Measurements from ENCODE around the gene COL15A1. TPM values are rescaled to one million over a fixed set of nuclear protein-coding genes. Genes with fewer than 3 reads are reported as not detected.

The COL15A1 gene
- total RNA-seq, 1 experiment from 2014 or later = 0.22 TPM

DNA sequence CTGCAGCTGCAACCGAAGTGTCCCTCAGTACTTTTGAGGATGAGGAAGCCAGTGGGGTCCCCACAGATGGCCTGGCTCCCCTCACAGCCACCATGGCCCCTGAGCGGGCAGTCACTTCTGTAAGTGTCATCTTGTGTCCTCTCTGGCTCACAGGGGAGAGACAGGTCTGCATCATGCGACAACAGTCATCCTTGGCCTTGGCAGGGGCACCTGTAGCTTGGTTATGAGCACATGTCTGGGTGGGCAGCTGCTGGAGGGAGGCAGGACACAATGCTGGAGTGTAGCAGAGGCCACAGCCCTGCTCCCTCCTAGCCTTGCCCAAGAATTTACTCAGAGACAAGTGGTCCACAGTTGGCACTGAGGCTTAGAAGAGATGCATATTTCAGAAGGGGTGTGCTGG lies 71.7 kb downstream of the COL15A1 start (continued):
- no peak for TF ChIP-seq SP1 (CRISPR knock-in tag; conservative IDR thresholded peaks at IDR 0.05)
- TF ChIP-seq, protein P1, sequence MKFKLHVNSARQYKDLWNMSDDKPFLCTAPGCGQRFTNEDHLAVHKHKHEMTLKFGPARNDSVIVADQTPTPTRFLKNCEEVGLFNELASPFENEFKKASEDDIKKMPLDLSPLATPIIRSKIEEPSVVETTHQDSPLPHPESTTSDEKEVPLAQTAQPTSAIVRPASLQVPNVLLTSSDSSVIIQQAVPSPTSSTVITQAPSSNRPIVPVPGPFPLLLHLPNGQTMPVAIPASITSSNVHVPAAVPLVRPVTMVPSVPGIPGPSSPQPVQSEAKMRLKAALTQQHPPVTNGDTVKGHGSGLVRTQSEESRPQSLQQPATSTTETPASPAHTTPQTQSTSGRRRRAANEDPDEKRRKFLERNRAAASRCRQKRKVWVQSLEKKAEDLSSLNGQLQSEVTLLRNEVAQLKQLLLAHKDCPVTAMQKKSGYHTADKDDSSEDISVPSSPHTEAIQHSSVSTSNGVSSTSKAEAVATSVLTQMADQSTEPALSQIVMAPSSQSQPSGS (CRISPR knock-in tag; IDR thresholded peaks at IDR 0.05; ENCODE audit: borderline replicate concordance, low read depth) = no peak
- TF ChIP-seq IRF2 (CRISPR knock-in tag; IDR thresholded peaks at IDR 0.05; ENCODE audit: borderline replicate concordance, low read depth) = no peak
- no peak for TF ChIP-seq NFYB (CRISPR knock-in tag; conservative IDR thresholded peaks at IDR 0.05; ENCODE audit: low read depth)
- TF ChIP-seq, protein P2, sequence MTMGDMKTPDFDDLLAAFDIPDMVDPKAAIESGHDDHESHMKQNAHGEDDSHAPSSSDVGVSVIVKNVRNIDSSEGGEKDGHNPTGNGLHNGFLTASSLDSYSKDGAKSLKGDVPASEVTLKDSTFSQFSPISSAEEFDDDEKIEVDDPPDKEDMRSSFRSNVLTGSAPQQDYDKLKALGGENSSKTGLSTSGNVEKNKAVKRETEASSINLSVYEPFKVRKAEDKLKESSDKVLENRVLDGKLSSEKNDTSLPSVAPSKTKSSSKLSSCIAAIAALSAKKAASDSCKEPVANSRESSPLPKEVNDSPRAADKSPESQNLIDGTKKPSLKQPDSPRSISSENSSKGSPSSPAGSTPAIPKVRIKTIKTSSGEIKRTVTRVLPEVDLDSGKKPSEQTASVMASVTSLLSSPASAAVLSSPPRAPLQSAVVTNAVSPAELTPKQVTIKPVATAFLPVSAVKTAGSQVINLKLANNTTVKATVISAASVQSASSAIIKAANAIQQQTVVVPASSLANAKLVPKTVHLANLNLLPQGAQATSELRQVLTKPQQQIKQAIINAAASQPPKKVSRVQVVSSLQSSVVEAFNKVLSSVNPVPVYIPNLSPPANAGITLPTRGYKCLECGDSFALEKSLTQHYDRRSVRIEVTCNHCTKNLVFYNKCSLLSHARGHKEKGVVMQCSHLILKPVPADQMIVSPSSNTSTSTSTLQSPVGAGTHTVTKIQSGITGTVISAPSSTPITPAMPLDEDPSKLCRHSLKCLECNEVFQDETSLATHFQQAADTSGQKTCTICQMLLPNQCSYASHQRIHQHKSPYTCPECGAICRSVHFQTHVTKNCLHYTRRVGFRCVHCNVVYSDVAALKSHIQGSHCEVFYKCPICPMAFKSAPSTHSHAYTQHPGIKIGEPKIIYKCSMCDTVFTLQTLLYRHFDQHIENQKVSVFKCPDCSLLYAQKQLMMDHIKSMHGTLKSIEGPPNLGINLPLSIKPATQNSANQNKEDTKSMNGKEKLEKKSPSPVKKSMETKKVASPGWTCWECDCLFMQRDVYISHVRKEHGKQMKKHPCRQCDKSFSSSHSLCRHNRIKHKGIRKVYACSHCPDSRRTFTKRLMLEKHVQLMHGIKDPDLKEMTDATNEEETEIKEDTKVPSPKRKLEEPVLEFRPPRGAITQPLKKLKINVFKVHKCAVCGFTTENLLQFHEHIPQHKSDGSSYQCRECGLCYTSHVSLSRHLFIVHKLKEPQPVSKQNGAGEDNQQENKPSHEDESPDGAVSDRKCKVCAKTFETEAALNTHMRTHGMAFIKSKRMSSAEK (CRISPR knock-in tag; IDR thresholded peaks at IDR 0.05; ENCODE audit: borderline replicate concordance) = no peak
- TF ChIP-seq FOXK1 (CRISPR knock-in tag; IDR thresholded peaks at IDR 0.05) = no peak

DNA sequence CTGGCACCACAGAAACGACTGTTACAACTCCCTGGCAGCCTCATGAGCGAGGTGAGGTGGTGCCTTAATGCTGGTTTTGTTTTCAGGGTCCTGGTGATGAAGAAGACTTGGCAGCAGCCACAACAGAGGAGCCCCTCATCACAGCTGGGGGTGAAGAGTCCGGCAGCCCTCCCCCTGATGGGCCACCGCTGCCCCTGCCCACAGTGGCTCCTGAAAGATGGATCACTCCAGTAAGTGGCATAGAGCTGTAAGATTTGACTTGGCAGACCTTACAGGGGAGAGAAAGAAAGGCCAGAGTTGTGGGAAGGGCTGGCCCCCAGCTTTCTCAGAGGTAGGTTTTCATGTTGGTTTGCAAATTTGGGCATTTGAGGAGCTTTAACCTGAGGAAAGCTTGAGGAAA lies 72.2 kb downstream of the COL15A1 start:
- Mint-ChIP-seq H3K36me3 (peaks cover 21% of the 10 kb centered on the region), H3K4me1 (no peaks in the 10 kb centered on the region), H3K9me3 (peaks cover 53% of the 10 kb centered on the region), H3K27me3 (ENCODE audit: low read depth) (peaks cover 6% of the 10 kb centered on the region), H3K4me3 (no peak overlapping the region), H3K27ac (no peak overlapping the region)
- DNase-seq (ENCODE audit: low spot score) (no peak), ATAC-seq (no peak)
- CTCF ChIA-PET = no interaction called here
- POLR2A ChIA-PET = no interaction called here
- TF ChIP-seq, protein P3, sequence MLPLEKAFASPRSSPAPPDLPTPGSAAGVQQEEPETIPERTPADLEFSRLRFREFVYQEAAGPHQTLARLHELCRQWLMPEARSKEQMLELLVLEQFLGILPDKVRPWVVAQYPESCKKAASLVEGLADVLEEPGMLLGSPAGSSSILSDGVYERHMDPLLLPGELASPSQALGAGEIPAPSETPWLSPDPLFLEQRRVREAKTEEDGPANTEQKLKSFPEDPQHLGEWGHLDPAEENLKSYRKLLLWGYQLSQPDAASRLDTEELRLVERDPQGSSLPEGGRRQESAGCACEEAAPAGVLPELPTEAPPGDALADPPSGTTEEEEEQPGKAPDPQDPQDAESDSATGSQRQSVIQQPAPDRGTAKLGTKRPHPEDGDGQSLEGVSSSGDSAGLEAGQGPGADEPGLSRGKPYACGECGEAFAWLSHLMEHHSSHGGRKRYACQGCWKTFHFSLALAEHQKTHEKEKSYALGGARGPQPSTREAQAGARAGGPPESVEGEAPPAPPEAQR (CRISPR knock-in tag; IDR thresholded peaks at IDR 0.05) = no peak
- no peak for TF ChIP-seq NR3C1 (CRISPR knock-in tag; conservative IDR thresholded peaks at IDR 0.05; ENCODE audit: low read depth)
- TF ChIP-seq NFATC4 (CRISPR knock-in tag; IDR thresholded peaks at IDR 0.05) = no peak
- no peak for TF ChIP-seq ZNF219 (CRISPR knock-in tag; IDR thresholded peaks at IDR 0.05; ENCODE audit: borderline replicate concordance)
- TF ChIP-seq, protein P4, sequence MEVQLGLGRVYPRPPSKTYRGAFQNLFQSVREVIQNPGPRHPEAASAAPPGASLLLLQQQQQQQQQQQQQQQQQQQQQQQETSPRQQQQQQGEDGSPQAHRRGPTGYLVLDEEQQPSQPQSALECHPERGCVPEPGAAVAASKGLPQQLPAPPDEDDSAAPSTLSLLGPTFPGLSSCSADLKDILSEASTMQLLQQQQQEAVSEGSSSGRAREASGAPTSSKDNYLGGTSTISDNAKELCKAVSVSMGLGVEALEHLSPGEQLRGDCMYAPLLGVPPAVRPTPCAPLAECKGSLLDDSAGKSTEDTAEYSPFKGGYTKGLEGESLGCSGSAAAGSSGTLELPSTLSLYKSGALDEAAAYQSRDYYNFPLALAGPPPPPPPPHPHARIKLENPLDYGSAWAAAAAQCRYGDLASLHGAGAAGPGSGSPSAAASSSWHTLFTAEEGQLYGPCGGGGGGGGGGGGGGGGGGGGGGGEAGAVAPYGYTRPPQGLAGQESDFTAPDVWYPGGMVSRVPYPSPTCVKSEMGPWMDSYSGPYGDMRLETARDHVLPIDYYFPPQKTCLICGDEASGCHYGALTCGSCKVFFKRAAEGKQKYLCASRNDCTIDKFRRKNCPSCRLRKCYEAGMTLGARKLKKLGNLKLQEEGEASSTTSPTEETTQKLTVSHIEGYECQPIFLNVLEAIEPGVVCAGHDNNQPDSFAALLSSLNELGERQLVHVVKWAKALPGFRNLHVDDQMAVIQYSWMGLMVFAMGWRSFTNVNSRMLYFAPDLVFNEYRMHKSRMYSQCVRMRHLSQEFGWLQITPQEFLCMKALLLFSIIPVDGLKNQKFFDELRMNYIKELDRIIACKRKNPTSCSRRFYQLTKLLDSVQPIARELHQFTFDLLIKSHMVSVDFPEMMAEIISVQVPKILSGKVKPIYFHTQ (CRISPR knock-in tag; IDR thresholded peaks at IDR 0.05) = no peak
- TF ChIP-seq TEAD4 (CRISPR knock-in tag; IDR thresholded peaks at IDR 0.05) = no peak
- TF ChIP-seq, protein P5, sequence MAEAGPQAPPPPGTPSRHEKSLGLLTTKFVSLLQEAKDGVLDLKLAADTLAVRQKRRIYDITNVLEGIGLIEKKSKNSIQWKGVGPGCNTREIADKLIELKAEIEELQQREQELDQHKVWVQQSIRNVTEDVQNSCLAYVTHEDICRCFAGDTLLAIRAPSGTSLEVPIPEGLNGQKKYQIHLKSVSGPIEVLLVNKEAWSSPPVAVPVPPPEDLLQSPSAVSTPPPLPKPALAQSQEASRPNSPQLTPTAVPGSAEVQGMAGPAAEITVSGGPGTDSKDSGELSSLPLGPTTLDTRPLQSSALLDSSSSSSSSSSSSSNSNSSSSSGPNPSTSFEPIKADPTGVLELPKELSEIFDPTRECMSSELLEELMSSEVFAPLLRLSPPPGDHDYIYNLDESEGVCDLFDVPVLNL (CRISPR knock-in tag; IDR thresholded peaks at IDR 0.05; ENCODE audit: borderline replicate concordance, low read depth) = no peak
- TF ChIP-seq, protein P6, sequence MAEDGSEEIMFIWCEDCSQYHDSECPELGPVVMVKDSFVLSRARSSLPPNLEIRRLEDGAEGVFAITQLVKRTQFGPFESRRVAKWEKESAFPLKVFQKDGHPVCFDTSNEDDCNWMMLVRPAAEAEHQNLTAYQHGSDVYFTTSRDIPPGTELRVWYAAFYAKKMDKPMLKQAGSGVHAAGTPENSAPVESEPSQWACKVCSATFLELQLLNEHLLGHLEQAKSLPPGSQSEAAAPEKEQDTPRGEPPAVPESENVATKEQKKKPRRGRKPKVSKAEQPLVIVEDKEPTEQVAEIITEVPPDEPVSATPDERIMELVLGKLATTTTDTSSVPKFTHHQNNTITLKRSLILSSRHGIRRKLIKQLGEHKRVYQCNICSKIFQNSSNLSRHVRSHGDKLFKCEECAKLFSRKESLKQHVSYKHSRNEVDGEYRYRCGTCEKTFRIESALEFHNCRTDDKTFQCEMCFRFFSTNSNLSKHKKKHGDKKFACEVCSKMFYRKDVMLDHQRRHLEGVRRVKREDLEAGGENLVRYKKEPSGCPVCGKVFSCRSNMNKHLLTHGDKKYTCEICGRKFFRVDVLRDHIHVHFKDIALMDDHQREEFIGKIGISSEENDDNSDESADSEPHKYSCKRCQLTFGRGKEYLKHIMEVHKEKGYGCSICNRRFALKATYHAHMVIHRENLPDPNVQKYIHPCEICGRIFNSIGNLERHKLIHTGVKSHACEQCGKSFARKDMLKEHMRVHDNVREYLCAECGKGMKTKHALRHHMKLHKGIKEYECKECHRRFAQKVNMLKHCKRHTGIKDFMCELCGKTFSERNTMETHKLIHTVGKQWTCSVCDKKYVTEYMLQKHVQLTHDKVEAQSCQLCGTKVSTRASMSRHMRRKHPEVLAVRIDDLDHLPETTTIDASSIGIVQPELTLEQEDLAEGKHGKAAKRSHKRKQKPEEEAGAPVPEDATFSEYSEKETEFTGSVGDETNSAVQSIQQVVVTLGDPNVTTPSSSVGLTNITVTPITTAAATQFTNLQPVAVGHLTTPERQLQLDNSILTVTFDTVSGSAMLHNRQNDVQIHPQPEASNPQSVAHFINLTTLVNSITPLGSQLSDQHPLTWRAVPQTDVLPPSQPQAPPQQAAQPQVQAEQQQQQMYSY (CRISPR knock-in tag; IDR thresholded peaks at IDR 0.05) = no peak
- TF ChIP-seq SMAD3 (CRISPR knock-in tag; IDR thresholded peaks at IDR 0.05; ENCODE audit: borderline replicate concordance) = no peak
- TF ChIP-seq, protein P7, sequence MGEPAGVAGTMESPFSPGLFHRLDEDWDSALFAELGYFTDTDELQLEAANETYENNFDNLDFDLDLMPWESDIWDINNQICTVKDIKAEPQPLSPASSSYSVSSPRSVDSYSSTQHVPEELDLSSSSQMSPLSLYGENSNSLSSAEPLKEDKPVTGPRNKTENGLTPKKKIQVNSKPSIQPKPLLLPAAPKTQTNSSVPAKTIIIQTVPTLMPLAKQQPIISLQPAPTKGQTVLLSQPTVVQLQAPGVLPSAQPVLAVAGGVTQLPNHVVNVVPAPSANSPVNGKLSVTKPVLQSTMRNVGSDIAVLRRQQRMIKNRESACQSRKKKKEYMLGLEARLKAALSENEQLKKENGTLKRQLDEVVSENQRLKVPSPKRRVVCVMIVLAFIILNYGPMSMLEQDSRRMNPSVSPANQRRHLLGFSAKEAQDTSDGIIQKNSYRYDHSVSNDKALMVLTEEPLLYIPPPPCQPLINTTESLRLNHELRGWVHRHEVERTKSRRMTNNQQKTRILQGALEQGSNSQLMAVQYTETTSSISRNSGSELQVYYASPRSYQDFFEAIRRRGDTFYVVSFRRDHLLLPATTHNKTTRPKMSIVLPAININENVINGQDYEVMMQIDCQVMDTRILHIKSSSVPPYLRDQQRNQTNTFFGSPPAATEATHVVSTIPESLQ (CRISPR knock-in tag; IDR thresholded peaks at IDR 0.05) = no peak
- TF ChIP-seq, protein P8, sequence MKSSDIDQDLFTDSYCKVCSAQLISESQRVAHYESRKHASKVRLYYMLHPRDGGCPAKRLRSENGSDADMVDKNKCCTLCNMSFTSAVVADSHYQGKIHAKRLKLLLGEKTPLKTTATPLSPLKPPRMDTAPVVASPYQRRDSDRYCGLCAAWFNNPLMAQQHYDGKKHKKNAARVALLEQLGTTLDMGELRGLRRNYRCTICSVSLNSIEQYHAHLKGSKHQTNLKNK (CRISPR knock-in tag; IDR thresholded peaks at IDR 0.05) = no peak
- TF ChIP-seq RORB (CRISPR knock-in tag; IDR thresholded peaks at IDR 0.05) = no peak
- no peak for TF ChIP-seq TP53 (CRISPR knock-in tag; IDR thresholded peaks at IDR 0.05)

Data from WTC11 (cell line).